Endothelial cell of umbilical vein (primary cell): ENCODE data around the gene SYNM.

Experiments
- MYC ChIP-seq: IDR thresholded peaks from one replicate; pipeline ENCODE4 v1.6.1; 2011; ENCODE audit warnings: mild to moderate bottlenecking, low read depth, low read length
- POLR2A ChIP-seq: IDR thresholded peaks from 2 replicates; pipeline ENCODE4 v1.6.1; 2012; ENCODE audit warnings: low read depth, mild to moderate bottlenecking, control low read depth, low read length
- POLR2AphosphoS5 ChIP-seq: IDR thresholded peaks from 2 replicates; pipeline ENCODE4 v1.6.1; 2012; ENCODE audit warnings: low read depth, mild to moderate bottlenecking, control low read depth, low read length, moderate library complexity; ENCODE audit not compliant: insufficient read depth
- TF ChIP-seq, protein P1 (sequence below), 2 donors: IDR thresholded peaks; 1 replicate in 1 of 2; 2 replicates in 1 of 2; pipeline ENCODE4 v1.5.1; 2011; ENCODE audit warnings: low read length in 2 of 2, mild to moderate bottlenecking in 2 of 2, moderate library complexity in 2 of 2, control low read depth in 1 of 2, inconsistent platforms in 1 of 2, low read depth in 1 of 2; ENCODE audit not compliant: insufficient read depth in 1 of 2; ENCODE audit errors: extremely low read depth in 1 of 2
- TF ChIP-seq, protein P2 (sequence below): IDR thresholded peaks from 2 replicates; pipeline ENCODE4 v1.6.1; 2011; ENCODE audit not compliant: insufficient read depth, insufficient read length

GRCh38 chr15:99118258-99118632 is 13.4 kb downstream of the SYNM start:
- TF ChIP-seq POLR2A (no peak), MYC (no peak), POLR2AphosphoS5 (no peak)
- TF ChIP-seq, protein P1, sequence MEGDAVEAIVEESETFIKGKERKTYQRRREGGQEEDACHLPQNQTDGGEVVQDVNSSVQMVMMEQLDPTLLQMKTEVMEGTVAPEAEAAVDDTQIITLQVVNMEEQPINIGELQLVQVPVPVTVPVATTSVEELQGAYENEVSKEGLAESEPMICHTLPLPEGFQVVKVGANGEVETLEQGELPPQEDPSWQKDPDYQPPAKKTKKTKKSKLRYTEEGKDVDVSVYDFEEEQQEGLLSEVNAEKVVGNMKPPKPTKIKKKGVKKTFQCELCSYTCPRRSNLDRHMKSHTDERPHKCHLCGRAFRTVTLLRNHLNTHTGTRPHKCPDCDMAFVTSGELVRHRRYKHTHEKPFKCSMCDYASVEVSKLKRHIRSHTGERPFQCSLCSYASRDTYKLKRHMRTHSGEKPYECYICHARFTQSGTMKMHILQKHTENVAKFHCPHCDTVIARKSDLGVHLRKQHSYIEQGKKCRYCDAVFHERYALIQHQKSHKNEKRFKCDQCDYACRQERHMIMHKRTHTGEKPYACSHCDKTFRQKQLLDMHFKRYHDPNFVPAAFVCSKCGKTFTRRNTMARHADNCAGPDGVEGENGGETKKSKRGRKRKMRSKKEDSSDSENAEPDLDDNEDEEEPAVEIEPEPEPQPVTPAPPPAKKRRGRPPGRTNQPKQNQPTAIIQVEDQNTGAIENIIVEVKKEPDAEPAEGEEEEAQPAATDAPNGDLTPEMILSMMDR (IDR thresholded peaks at IDR 0.05; ENCODE audit: extremely low read depth in 1 of 2, insufficient read depth in 1 of 2, low read depth in 1 of 2, low read length in 2 of 2), result no peak
- TF ChIP-seq, protein P2, sequence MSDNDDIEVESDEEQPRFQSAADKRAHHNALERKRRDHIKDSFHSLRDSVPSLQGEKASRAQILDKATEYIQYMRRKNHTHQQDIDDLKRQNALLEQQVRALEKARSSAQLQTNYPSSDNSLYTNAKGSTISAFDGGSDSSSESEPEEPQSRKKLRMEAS, result no peak
